DMS 273 treated with DMSO at 0.1 percent for 48 hours (cell line): Measurements from ENCODE around the gene FAM193B.

Experiments used
- DNase-seq: peaks from one replicate; lab custom pipeline; 2025; lab: John Stamatoyannopoulos, UW

FAM193B gene

GRCh38 chr5:177515580-177515979 is 38.8 kb downstream of the FAM193B start:
- DNase-seq, result no peak

- no peak for DNase-seq
These were observed 39.8 kb downstream of the FAM193B start for GRCh38 chr5:177514541-177514940.

GRCh38 chr5:177513500-177513899 is 40.9 kb downstream of the FAM193B start:
- no peak for DNase-seq

GRCh38 chr5:177512736-177513380 is 41.5 kb downstream of the FAM193B start:
- DNase-seq, result no peak

GRCh38 chr5:177511796-177512675 is 42.3 kb downstream of the FAM193B start:
- DNase-seq, result no peak

GRCh38 chr5:177511181-177511580 is 43.2 kb downstream of the FAM193B start:
- DNase-seq, result no peak

GRCh38 chr5:177510567-177511053 is 43.8 kb downstream of the FAM193B start:
- no peak for DNase-seq

- no peak for DNase-seq
These were observed 44.3 kb downstream of the FAM193B start for GRCh38 chr5:177509991-177510566.

- no peak for DNase-seq
These were observed 44.9 kb downstream of the FAM193B start, which contains the start of gene DOK3 for GRCh38 chr5:177509381-177509951. Gene DOK3, minus strand, starts transcription at chr5:177509826. Its CDS starts 286 bp downstream, at chr5:177509540.

GRCh38 chr5:177508837-177509236 is 45.5 kb downstream of the FAM193B start:
- DNase-seq, result no peak

GRCh38 chr5:177508221-177508611 is 46.1 kb downstream of the FAM193B start:
- no peak for DNase-seq

GRCh38 chr5:177507596-177508220 is 46.7 kb downstream of the FAM193B start:
- no peak for DNase-seq

GRCh38 chr5:177507165-177507564 is 47.2 kb downstream of the FAM193B start:
- no peak for DNase-seq

GRCh38 chr5:177505075-177505474 is 49.3 kb downstream of the FAM193B start:
- DNase-seq, result no peak

- DNase-seq, result no peak
These were observed 50.0 kb downstream of the FAM193B start for GRCh38 chr5:177504086-177505056.

- no peak for DNase-seq
These were observed 50.8 kb downstream of the FAM193B start for GRCh38 chr5:177503351-177504085.

GRCh38 chr5:177502886-177503285 is 51.5 kb downstream of the FAM193B start:
- no peak for DNase-seq

- no peak for DNase-seq
These were observed 52.3 kb downstream of the FAM193B start for GRCh38 chr5:177501874-177502678.
